ENCODE measurements around the gene RNF152.

DNA sequence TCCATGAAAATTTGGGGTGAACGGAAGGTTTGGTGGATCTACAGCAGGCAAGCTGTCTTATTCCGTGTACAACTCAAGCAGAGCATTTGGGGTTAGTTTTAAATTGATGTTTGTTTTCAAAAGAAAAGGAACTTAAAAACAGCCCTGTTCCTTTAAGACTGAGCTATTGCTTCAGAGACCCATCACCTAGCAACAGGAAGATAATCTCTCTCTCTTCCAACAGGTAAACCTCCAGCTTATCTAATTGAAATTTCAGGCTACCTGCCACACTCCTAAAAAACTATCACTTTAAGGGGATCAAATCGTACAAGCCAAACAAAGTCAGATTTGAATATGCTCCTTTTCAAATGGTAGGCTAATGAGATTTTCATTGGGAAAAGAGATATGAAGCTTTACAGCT, 101.8 kb downstream of the RNF152 start:
- no peak for TF ChIP-seq POLR2A (IDR thresholded peaks at IDR 0.05)
- TF ChIP-seq, protein P1, sequence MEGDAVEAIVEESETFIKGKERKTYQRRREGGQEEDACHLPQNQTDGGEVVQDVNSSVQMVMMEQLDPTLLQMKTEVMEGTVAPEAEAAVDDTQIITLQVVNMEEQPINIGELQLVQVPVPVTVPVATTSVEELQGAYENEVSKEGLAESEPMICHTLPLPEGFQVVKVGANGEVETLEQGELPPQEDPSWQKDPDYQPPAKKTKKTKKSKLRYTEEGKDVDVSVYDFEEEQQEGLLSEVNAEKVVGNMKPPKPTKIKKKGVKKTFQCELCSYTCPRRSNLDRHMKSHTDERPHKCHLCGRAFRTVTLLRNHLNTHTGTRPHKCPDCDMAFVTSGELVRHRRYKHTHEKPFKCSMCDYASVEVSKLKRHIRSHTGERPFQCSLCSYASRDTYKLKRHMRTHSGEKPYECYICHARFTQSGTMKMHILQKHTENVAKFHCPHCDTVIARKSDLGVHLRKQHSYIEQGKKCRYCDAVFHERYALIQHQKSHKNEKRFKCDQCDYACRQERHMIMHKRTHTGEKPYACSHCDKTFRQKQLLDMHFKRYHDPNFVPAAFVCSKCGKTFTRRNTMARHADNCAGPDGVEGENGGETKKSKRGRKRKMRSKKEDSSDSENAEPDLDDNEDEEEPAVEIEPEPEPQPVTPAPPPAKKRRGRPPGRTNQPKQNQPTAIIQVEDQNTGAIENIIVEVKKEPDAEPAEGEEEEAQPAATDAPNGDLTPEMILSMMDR (IDR thresholded peaks at IDR 0.05): no peak
- TF ChIP-seq POLR2AphosphoS5 (IDR thresholded peaks at IDR 0.05): no peak
